HEK293 (cell line): ENCODE results near the gene KCNK2.

ENCODE experiments used
- ATF2 ChIP-seq: fragments of 450-650 bp; formaldehyde crosslinking; IDR thresholded peaks from 2 replicates; pipeline ENCODE4 v1.5.1; 2016; ENCODE audit warnings: missing biosample characterization, missing genetic modification characterization, low read depth
- CTCF ChIP-seq: fragments of 450-650 bp; formaldehyde crosslinking; IDR thresholded peaks from 2 replicates; pipeline ENCODE4 v1.5.1; 2016; ENCODE audit warnings: missing biosample characterization, missing genetic modification characterization
- KLF7 ChIP-seq: fragments of 450-650 bp; formaldehyde crosslinking; IDR thresholded peaks from 2 replicates; pipeline ENCODE4 v1.5.1; 2016; ENCODE audit warnings: missing biosample characterization, missing genetic modification characterization, borderline replicate concordance
- OSR2 ChIP-seq: fragments of 450-650 bp; formaldehyde crosslinking; IDR thresholded peaks from 2 replicates; pipeline ENCODE4 v1.5.1; 2016; ENCODE audit warnings: missing biosample characterization, missing genetic modification characterization
- REPIN1 ChIP-seq: fragments of 450-650 bp; formaldehyde crosslinking; IDR thresholded peaks from 2 replicates; pipeline ENCODE4 v1.5.1; 2017; ENCODE audit warnings: missing biosample characterization, missing genetic modification characterization, low read depth
- YY1 ChIP-seq: fragments of 450-650 bp; formaldehyde crosslinking; IDR thresholded peaks from 2 replicates; pipeline ENCODE4 v1.5.1; 2018; ENCODE audit warnings: missing biosample characterization, missing genetic modification characterization
- ZBTB20 ChIP-seq: fragments of 450-650 bp; formaldehyde crosslinking; IDR thresholded peaks from 2 replicates; pipeline ENCODE4 v1.5.1; 2016; ENCODE audit warnings: missing biosample characterization, missing genetic modification characterization
- ZEB2 ChIP-seq: fragments of 450-650 bp; formaldehyde crosslinking; IDR thresholded peaks from 2 replicates; pipeline ENCODE4 v1.5.1; 2016; ENCODE audit warnings: missing biosample characterization, missing genetic modification characterization
- ZFP3 ChIP-seq: fragments of 450-650 bp; formaldehyde crosslinking; IDR thresholded peaks from 2 replicates; pipeline ENCODE4 v1.5.1; 2016; ENCODE audit warnings: low read depth, missing biosample characterization, missing genetic modification characterization
- ZNF10 ChIP-seq: fragments of 450-650 bp; formaldehyde crosslinking; IDR thresholded peaks from 2 replicates; pipeline ENCODE4 v1.5.1; 2017; ENCODE audit warnings: missing biosample characterization, missing genetic modification characterization
- ZNF530 ChIP-seq: fragments of 450-650 bp; formaldehyde crosslinking; IDR thresholded peaks from 2 replicates; pipeline ENCODE4 v1.5.1; 2016; ENCODE audit warnings: low read depth, missing biosample characterization, missing genetic modification characterization
- ZNF76 ChIP-seq: fragments of 450-650 bp; formaldehyde crosslinking; IDR thresholded peaks from 2 replicates; pipeline ENCODE4; 2016; ENCODE audit warnings: low read depth, missing biosample characterization, missing genetic modification characterization, borderline replicate concordance
- ZSCAN5A ChIP-seq: fragments of 450-650 bp; formaldehyde crosslinking; IDR thresholded peaks from 2 replicates; pipeline ENCODE4 v1.5.1; 2016; ENCODE audit warnings: missing biosample characterization, missing genetic modification characterization
- TF ChIP-seq, protein P1 (sequence below): fragments of 450-650 bp; formaldehyde crosslinking; IDR thresholded peaks from 2 replicates; pipeline ENCODE4 v1.5.1; 2016; ENCODE audit warnings: missing biosample characterization, missing genetic modification characterization, borderline replicate concordance

- TF ChIP-seq ATF2 (tag by site-specific recombination) (no peak), ZNF10 (no peak), ZFP3 (tag by site-specific recombination) (no peak), CTCF (tag by site-specific recombination) (no peak), YY1 (tag by site-specific recombination) (no peak), OSR2 (tag by site-specific recombination) (no peak), REPIN1 (no peak), ZSCAN5A (tag by site-specific recombination) (no peak), ZNF76 (tag by site-specific recombination) (no peak), ZNF530 (tag by site-specific recombination) (no peak), ZBTB20 (no peak), ZEB2 (tag by site-specific recombination) (no peak), KLF7 (no peak)
- TF ChIP-seq, protein P1, sequence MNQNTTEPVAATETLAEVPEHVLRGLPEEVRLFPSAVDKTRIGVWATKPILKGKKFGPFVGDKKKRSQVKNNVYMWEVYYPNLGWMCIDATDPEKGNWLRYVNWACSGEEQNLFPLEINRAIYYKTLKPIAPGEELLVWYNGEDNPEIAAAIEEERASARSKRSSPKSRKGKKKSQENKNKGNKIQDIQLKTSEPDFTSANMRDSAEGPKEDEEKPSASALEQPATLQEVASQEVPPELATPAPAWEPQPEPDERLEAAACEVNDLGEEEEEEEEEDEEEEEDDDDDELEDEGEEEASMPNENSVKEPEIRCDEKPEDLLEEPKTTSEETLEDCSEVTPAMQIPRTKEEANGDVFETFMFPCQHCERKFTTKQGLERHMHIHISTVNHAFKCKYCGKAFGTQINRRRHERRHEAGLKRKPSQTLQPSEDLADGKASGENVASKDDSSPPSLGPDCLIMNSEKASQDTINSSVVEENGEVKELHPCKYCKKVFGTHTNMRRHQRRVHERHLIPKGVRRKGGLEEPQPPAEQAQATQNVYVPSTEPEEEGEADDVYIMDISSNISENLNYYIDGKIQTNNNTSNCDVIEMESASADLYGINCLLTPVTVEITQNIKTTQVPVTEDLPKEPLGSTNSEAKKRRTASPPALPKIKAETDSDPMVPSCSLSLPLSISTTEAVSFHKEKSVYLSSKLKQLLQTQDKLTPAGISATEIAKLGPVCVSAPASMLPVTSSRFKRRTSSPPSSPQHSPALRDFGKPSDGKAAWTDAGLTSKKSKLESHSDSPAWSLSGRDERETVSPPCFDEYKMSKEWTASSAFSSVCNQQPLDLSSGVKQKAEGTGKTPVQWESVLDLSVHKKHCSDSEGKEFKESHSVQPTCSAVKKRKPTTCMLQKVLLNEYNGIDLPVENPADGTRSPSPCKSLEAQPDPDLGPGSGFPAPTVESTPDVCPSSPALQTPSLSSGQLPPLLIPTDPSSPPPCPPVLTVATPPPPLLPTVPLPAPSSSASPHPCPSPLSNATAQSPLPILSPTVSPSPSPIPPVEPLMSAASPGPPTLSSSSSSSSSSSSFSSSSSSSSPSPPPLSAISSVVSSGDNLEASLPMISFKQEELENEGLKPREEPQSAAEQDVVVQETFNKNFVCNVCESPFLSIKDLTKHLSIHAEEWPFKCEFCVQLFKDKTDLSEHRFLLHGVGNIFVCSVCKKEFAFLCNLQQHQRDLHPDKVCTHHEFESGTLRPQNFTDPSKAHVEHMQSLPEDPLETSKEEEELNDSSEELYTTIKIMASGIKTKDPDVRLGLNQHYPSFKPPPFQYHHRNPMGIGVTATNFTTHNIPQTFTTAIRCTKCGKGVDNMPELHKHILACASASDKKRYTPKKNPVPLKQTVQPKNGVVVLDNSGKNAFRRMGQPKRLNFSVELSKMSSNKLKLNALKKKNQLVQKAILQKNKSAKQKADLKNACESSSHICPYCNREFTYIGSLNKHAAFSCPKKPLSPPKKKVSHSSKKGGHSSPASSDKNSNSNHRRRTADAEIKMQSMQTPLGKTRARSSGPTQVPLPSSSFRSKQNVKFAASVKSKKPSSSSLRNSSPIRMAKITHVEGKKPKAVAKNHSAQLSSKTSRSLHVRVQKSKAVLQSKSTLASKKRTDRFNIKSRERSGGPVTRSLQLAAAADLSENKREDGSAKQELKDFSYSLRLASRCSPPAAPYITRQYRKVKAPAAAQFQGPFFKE, result no peak
These were observed 26.6 kb downstream of the KCNK2 start for GRCh38 chr1:215109171-215109570.
